NCI-H526 (cell line): ENCODE measurements around the gene TMEM132E.

ENCODE experiments used
- DNase-seq, 2 experiments: peaks; one replicate each; lab custom pipeline; 2025; lab: John Stamatoyannopoulos, UW

Gene TMEM132E

GRCh38 chr17:34665150-34665806 lies 85.9 kb downstream of the TMEM132E start:
- DNase-seq: no peak

GRCh38 chr17:34665819-34666763 lies 86.7 kb downstream of the TMEM132E start:
- DNase-seq: no peak

GRCh38 chr17:34667656-34668055 lies 88.3 kb downstream of the TMEM132E start:
- no peak for DNase-seq

- no peak for DNase-seq
These were observed 88.8 kb downstream of the TMEM132E start for GRCh38 chr17:34668206-34668605.

- no peak for DNase-seq
These were observed 90.1 kb downstream of the TMEM132E start for GRCh38 chr17:34669511-34669910.

- DNase-seq: no peak
These were observed 91.2 kb downstream of the TMEM132E start for GRCh38 chr17:34670618-34671017.

- no peak for DNase-seq
These were observed 91.8 kb downstream of the TMEM132E start for GRCh38 chr17:34671191-34671590.

GRCh38 chr17:34672176-34672785 lies 92.9 kb downstream of the TMEM132E start:
- DNase-seq: no peak

GRCh38 chr17:34673516-34673915 lies 94.1 kb downstream of the TMEM132E start:
- no peak for DNase-seq

- DNase-seq: no peak
These were observed 94.9 kb downstream of the TMEM132E start for GRCh38 chr17:34673995-34674890.

- no peak for DNase-seq
These were observed 95.8 kb downstream of the TMEM132E start for GRCh38 chr17:34675143-34675542.

GRCh38 chr17:34675605-34676004 lies 96.2 kb downstream of the TMEM132E start:
- DNase-seq: no peak

GRCh38 chr17:34680151-34680550 lies 100.8 kb downstream of the TMEM132E start:
- DNase-seq: no peak

GRCh38 chr17:34682305-34682704 lies 102.9 kb downstream of the TMEM132E start:
- DNase-seq: no peak

GRCh38 chr17:34683390-34683789 lies 104.0 kb downstream of the TMEM132E start:
- no peak for DNase-seq
